Activated CD4-positive, alpha-beta T cell treated with anti-CD3 and anti-CD28 coated beads, Interleukin-2, amount 50 U/mL, for 4 hours (primary cell): ENCODE measurements around the gene IQGAP2.
"Not testable (repeated sequence)": the region's sequence is repeated elsewhere in the genome, so short reads cannot be mapped to it uniquely, and the experiment has no call there.

Experiments
- DNase-seq, 2 experiments: peaks; one replicate each; pipeline ENCODE4 v3.0.0-alpha.2; 2020

The IQGAP2 gene

GRCh38 chr5:76583163-76584047 lies 180.3 kb downstream of the IQGAP2 start:
- no peak for DNase-seq

- DNase-seq, result no peak
These were observed 182.7 kb downstream of the IQGAP2 start for GRCh38 chr5:76585783-76586217.

DNA sequence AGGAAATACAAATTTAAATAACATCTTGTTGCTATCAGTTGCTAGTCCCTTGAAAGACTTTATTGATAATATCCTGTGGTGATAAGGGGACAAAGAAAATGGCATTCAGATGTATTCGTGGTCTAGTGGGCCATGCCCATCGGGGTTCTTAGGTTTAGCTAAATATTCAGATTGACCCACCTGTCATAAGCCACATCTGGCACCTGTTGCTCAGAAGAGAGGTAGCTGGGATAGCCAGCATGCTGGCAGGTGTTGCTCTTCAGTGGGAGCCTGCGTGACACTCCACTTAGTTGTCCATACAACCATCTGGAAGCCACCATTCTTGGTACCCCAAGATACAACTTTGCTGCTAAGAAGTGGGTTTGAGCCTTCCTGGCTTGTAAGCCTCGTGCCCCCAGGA lies 183.4 kb downstream of the IQGAP2 start:
- DNase-seq, result no peak

- no peak for DNase-seq
These were observed 186.9 kb downstream of the IQGAP2 start for GRCh38 chr5:76590027-76590426.

GRCh38 chr5:76591366-76591765 lies 188.3 kb downstream of the IQGAP2 start:
- DNase-seq, result no peak

DNA sequence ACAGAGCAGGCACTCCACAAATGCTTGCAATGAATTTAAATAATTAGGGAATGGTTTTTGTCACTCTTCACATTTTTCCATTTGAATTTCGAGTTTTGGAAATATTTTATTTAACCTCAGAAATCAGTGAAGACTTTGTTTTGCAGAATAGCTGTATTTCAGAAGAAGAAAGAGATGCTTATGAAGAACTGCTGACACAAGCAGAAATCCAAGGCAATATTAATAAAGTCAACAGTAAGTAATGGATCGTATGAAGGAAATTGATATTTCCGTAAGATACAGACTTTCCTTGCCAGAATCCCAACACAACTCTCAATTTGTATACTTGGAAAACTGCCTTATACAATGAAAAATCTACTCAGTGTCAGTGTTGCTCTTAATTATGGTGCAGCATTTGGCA lies 189.6 kb downstream of the IQGAP2 start:
- DNase-seq, result no peak

- DNase-seq, result no peak
These were observed 191.0 kb downstream of the IQGAP2 start for GRCh38 chr5:76594107-76594506.

GRCh38 chr5:76595755-76596481 lies 192.8 kb downstream of the IQGAP2 start:
- DNase-seq, result no peak

GRCh38 chr5:76598531-76598930 lies 195.4 kb downstream of the IQGAP2 start:
- no peak for DNase-seq

GRCh38 chr5:76600716-76601115 lies 197.6 kb downstream of the IQGAP2 start:
- DNase-seq, result no peak

- no peak for DNase-seq
These were observed 198.4 kb downstream of the IQGAP2 start for GRCh38 chr5:76601470-76601869.

DNA sequence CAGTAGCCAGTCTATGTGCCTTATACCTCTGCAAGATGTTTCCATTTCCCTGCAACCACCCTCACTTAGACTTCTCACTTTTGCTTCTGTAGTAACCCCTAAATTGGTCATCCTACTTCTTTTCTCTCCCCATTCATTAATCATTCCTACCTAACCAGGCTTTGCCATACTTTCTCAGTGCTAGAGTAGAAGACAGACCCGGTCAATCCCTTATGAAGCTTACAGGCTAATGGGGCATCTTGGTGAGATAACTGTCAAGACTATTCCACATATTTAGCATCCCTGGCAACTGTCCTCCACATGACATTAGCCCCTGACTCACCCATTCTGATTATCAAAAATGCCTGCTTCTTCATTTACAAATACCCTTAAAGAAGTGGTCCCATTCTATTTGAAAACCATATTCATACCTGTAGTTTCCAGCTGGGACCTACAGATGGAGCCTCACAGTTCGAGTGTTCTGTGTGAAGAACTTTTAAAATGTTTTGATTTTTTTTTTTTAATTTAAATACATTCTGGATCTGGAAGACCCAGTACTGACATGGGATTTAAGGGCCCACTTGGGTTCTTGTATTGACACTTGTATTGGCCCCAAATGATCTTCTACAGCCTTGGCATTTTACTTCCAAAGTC lies 199.1 kb downstream of the IQGAP2 start:
- DNase-seq, result no peak

- DNase-seq, result not testable (repeated sequence)
These were observed 200.9 kb downstream of the IQGAP2 start for GRCh38 chr5:76603991-76604390.

- no peak for DNase-seq
These were observed 201.8 kb downstream of the IQGAP2 start for GRCh38 chr5:76604838-76605237.

GRCh38 chr5:76606701-76607100 lies 203.6 kb downstream of the IQGAP2 start:
- DNase-seq, result no peak

DNA sequence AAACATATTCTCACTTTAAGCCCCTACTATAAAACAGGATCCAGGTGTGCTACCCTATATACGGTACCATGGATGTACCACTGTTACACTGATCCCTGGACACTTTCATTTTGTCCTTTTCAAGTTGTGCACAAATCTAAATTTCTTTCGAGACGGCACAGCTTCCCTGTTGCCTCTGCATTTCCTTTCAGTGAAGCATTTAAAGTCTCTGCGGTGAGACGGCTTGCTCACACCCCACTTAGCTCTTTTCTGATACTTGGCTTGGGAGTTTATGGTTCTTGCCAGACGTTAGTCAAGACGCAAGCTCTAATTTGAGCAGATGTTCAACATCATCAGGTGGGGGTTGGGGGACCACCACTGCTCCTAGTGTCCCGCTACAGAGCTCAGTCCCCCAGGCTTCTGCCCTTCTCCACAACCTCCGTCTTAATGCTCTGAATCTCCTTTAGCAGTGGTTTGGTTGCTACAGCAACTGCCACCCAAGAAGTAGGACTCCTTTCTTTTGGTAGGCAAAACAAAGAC lies 204.3 kb downstream of the IQGAP2 start:
- no peak for DNase-seq

DNA sequence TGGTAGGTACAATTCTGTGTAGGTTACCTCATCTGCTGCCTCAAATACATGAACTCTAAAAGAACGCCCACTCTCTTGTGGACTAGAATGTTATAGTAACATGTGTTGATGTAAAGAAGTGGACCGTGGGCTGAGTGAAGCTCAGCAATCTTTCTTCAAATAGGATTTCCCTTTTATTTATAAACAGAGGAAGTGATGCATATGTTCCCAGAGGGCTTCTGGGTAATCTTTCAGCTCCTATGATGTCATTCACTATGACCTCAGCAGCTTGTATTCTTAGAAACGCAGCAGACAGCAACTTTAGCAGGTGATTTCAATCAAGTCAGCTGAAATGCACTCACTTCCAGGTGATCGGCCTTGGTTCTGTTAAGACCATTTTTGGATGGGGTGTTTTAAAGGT lies 205.7 kb downstream of the IQGAP2 start:
- no peak for DNase-seq

GRCh38 chr5:76610196-76610595 lies 207.1 kb downstream of the IQGAP2 start:
- DNase-seq, result no peak

GRCh38 chr5:76612942-76613341 lies 209.9 kb downstream of the IQGAP2 start:
- DNase-seq, result no peak

- DNase-seq, result no peak
These were observed 212.7 kb downstream of the IQGAP2 start for GRCh38 chr5:76615759-76616158.

DNA sequence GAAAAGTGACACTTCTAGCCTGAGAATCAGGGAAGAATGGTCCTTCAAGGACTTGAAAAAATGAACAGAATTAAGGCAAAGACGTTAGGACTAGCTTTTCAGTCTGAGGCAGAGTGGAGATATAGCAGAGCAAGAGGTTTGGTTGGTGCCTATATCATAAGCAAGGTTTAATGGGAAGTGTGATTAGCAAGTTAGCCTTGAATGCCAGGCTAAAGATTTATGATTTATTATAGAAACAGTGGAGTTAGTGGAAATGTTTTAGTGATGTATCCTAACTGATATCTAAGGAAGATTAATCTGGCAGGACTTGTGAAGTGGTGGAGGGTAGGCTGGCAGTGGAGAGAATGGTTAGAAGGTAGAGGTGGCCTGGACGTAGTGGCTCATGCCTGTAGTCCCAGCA lies 213.1 kb downstream of the IQGAP2 start:
- no peak for DNase-seq

GRCh38 chr5:76617229-76617628 lies 214.1 kb downstream of the IQGAP2 start:
- no peak for DNase-seq

DNA sequence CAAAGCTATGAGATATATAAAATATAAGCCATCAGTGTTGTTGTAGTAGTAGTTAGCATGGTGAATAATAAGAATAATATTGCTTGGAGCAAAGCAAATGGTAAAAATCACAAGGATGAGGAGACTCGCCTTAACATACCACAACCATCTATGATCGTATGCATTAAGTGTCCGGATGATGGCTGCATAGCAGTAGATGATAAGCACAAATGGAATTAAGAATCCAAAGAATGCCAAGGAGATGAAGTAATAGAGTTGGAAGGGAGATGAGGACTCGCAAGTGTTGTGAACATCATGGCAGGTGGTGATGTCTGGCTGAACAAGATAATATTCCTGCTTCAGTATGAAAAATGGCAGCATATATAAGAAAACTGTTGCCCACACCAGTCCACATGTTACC lies 214.6 kb downstream of the IQGAP2 start:
- DNase-seq, result no peak
